Hepatocyte (in vitro differentiated cells): Measurements from ENCODE around the gene PHF23. TPM values are rescaled to one million over a fixed set of nuclear protein-coding genes. Genes with fewer than 3 reads are reported as not detected.

Experiments
- DNase-seq: peaks from one replicate; pipeline ENCODE4 v3.0.0-alpha.2; 2016; ENCODE audit warnings: low spot score
- H2AFZ ChIP-seq: fragments of 200-600 bp; sonication (generic); 2 replicates; pipeline ENCODE4 v1.6.0; 2016; ENCODE audit warnings: antibody characterized with exemption, mild to moderate bottlenecking
- H3K27ac ChIP-seq: fragments of 200-600 bp; sonication (generic); 2 replicates; pipeline ENCODE4 v1.5.1; 2016; ENCODE audit warnings: mild to moderate bottlenecking
- H3K27me3 ChIP-seq: fragments of 200-600 bp; sonication (generic); 2 replicates; pipeline ENCODE4 v1.6.1; 2016
- H3K36me3 ChIP-seq: fragments of 200-600 bp; sonication (generic); replicated peaks from 2 replicates; pipeline ENCODE4 v1.5.1; 2016; ENCODE audit warnings: low read depth; ENCODE audit not compliant: insufficient read depth
- H3K4me1 ChIP-seq: fragments of 200-600 bp; sonication (generic); 2 replicates; pipeline ENCODE4 v1.5.1; 2016; ENCODE audit warnings: mild to moderate bottlenecking, moderate library complexity; ENCODE audit not compliant: insufficient read depth
- H3K4me2 ChIP-seq: fragments of 200-600 bp; sonication (generic); 2 replicates; pipeline ENCODE4 v1.6.0; 2016
- H3K4me3 ChIP-seq: fragments of 200-600 bp; sonication (generic); 2 replicates; pipeline ENCODE4 v1.5.1; 2016; ENCODE audit warnings: mild to moderate bottlenecking
- H3K79me2 ChIP-seq: fragments of 200-600 bp; sonication (generic); 2 replicates; pipeline ENCODE4 v1.6.0; 2017; ENCODE audit warnings: mild to moderate bottlenecking
- H3K9me2 ChIP-seq: fragments of 200-600 bp; sonication (generic); replicated peaks from 2 replicates; pipeline ENCODE4 v1.6.0; 2017; ENCODE audit warnings: mild to moderate bottlenecking; ENCODE audit not compliant: insufficient read depth
- H3K9me3 ChIP-seq: fragments of 200-600 bp; sonication (generic); 2 replicates; pipeline ENCODE4 v1.5.1; 2016; ENCODE audit warnings: low read depth, mild to moderate bottlenecking
- H4K20me1 ChIP-seq: fragments of 200-600 bp; sonication (generic); 2 replicates; pipeline ENCODE4 v1.6.0; 2016; ENCODE audit warnings: mild to moderate bottlenecking; ENCODE audit not compliant: insufficient read depth, poor library complexity, severe bottlenecking
- EZH2 ChIP-seq: fragments of 200-600 bp; sonication (generic); IDR thresholded peaks from 2 replicates; pipeline ENCODE4 v1.6.1; 2016; ENCODE audit warnings: antibody characterized with exemption, mild to moderate bottlenecking, borderline replicate concordance
- EZH2phosphoT487 ChIP-seq: fragments of 200-600 bp; sonication (generic); IDR thresholded peaks from one replicate; pipeline ENCODE4 v1.6.1; 2018; ENCODE audit warnings: antibody characterized with exemption, mild to moderate bottlenecking, low read depth, moderate library complexity; ENCODE audit not compliant: unreplicated experiment, severe bottlenecking
- WGBS: methylation state at CpG from one replicate; pipeline ENCODE4 v1.1.6; 2016; ENCODE audit warnings: low lambda C conversion rate; ENCODE audit errors: missing lambda C conversion rate; 5-methylcytosine and 5-hydroxymethylcytosine counted together
- polyA plus RNA-seq: library from polyadenylated mRNA; unstranded; fragments of >200 nt; fragmentation: Nextera tagmentation; extraction: Ambion mirVana; gene quantifications from 2 replicates; pipeline ENCODE4 v1.2.1, GENCODE V29; 2016
- total RNA-seq: library from RNA; depleted of rRNA; stranded (reverse); fragments of >200 nt; gene quantifications from 2 replicates; pipeline ENCODE4 v1.2.3, GENCODE V29; 2014
- TF ChIP-seq, protein P1 (sequence below): fragments of 200-600 bp; sonication (generic); IDR thresholded peaks from 2 replicates; pipeline ENCODE4 v1.5.1; 2016; ENCODE audit warnings: antibody characterized with exemption, mild to moderate bottlenecking; ENCODE audit not compliant: poor library complexity

Gene PHF23
- total and polyA plus RNA-seq, 2 experiments from 2014 or later: 53.9 to 78.6 TPM

DNA sequence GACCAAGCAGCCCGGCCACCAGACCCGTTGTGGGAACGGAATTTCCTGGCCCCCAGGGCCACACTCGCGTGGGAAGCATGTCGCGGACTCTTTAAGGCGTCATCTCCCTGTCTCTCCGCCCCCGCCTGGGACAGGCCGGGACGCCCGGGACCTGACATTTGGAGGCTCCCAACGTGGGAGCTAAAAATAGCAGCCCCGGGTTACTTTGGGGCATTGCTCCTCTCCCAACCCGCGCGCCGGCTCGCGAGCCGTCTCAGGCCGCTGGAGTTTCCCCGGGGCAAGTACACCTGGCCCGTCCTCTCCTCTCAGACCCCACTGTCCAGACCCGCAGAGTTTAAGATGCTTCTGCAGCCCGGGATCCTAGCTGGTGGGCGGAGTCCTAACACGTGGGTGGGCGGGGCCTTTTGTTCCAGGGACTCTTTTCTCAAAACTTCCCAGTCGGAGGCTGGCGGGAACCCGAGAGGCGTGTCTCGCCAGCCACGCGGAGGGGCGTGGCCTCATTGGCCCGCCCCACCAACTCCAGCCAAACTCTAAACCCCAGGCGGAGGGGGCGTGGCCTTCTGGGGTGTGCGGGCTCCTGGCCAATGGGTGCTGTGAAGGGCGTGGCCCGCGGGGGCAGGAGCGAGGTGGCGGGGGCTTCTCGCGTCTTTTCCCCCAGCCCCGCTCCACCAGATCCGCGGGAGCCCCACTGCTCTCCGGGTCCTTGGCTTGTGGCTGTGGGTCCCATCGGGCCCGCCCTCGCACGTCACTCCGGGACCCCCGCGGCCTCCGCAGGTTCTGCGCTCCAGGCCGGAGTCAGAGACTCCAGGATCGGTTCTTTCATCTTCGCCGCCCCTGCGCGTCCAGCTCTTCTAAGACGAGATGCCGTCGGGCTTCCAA is 42.1 kb upstream of the PHF23 start, which contains the start of gene SLC2A4:
TSS of gene SLC2A4 (plus strand) at position 645 of the 879 bp plus-strand sequence. CDS start at position 862, 217 bp downstream.
- Histone ChIP-seq H3K4me1 (peaks cover 13% of the 10 kb centered on the region), H3K79me2 (no peaks in the 10 kb centered on the region), H3K36me3 (no peaks in the 10 kb centered on the region), H3K9me2 (no peaks in the 10 kb centered on the region), H3K4me3 (peak within 1 kb of the TSS; percentile 30), H3K4me2 (peak within 1 kb of the TSS; percentile 86), H4K20me1 (no peaks in the 10 kb centered on the region), H3K27ac (peak within 1 kb of the TSS; percentile 24), H2AFZ (no peak within 1 kb of the TSS), H3K27me3 (peaks cover 4% of the 10 kb centered on the region), H3K9me3 (no peaks in the 10 kb centered on the region)
- DNase-seq: peak; percentile 98
- TF ChIP-seq, protein P1, sequence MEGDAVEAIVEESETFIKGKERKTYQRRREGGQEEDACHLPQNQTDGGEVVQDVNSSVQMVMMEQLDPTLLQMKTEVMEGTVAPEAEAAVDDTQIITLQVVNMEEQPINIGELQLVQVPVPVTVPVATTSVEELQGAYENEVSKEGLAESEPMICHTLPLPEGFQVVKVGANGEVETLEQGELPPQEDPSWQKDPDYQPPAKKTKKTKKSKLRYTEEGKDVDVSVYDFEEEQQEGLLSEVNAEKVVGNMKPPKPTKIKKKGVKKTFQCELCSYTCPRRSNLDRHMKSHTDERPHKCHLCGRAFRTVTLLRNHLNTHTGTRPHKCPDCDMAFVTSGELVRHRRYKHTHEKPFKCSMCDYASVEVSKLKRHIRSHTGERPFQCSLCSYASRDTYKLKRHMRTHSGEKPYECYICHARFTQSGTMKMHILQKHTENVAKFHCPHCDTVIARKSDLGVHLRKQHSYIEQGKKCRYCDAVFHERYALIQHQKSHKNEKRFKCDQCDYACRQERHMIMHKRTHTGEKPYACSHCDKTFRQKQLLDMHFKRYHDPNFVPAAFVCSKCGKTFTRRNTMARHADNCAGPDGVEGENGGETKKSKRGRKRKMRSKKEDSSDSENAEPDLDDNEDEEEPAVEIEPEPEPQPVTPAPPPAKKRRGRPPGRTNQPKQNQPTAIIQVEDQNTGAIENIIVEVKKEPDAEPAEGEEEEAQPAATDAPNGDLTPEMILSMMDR: no peak
- TF ChIP-seq EZH2phosphoT487: no peak
- TF ChIP-seq EZH2: no peak
- WGBS: under 1% methylated on average over 61 of the region's 71 CpGs

DNA sequence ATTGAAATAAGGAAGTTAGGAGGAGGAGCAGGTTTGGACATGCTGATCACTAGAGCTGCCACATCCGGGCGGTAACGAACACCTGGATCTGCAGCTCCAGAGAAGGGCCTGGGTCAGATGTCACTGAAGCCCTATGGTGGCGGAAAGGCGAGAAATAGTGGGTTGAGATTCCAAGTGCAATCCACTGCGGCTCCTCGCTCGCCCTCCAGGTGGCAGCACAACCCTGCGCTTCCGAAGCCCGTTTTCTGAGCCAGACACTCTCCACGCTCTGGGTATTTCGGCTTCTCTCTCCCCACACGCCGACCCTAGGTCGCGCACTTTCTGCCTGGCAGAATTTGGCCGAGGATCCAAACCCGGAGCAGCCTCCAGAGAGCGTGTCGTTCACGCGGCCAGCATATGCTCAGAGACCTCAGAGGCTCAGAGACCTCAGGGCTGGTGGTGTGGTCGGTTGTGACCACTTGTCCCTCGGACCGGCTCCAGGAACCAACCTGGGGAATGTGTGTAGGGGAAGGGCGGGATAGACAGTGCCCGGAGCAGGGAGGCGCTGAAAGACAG is 41.3 kb upstream of the PHF23 start:
- peaks cover 13% of the 10 kb centered on the region for H3K4me1 ChIP-seq
- peaks cover 4% of the 10 kb centered on the region for H3K27me3 ChIP-seq
- H3K79me2 ChIP-seq: no peaks in the 10 kb centered on the region
- no peaks in the 10 kb centered on the region for H4K20me1 ChIP-seq
- no peaks in the 10 kb centered on the region for H3K9me3 ChIP-seq
- H3K4me3 ChIP-seq: no peak overlapping the region
- H3K27ac ChIP-seq: peak overlapping the region; percentile 24
- WGBS: 2% methylated on average over 29 of the region's 29 CpGs
- peak; percentile 91 for DNase-seq
- no peaks in the 10 kb centered on the region for H3K9me2 ChIP-seq
- H2AFZ ChIP-seq: no peak overlapping the region
- peak overlapping the region; percentile 86 for H3K4me2 ChIP-seq
- no peaks in the 10 kb centered on the region for H3K36me3 ChIP-seq
- no peak for TF ChIP-seq EZH2
- TF ChIP-seq, protein P1: peak; percentile 87

DNA sequence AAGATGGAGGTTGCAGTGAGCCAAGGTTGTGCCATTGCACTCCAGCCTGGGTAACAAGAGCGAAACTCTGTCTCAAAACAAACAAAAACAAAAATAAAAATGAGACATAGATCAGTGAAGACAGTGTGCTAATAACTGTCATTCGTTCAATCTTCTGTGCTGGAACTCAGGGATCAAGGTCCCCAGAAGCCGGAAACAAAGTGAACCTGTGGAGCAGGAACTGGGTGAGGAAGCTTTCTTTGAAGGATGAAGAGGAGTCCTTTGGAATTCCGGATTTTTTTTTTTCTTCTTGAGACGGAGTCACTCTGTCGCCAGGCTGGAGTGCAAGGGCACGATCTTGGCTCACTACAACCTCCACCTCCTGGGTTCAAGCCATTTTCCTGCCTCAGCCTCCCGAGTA is 40.2 kb upstream of the PHF23 start:
- H2AFZ ChIP-seq: no peak overlapping the region
- H3K79me2 ChIP-seq: no peaks in the 10 kb centered on the region
- no peaks in the 10 kb centered on the region for H3K36me3 ChIP-seq
- peaks cover 13% of the 10 kb centered on the region for H3K4me1 ChIP-seq
- 93% methylated on average over 8 of the region's 8 CpGs for WGBS
- no peak overlapping the region for H3K4me3 ChIP-seq
- peaks cover 4% of the 10 kb centered on the region for H3K27me3 ChIP-seq
- H3K27ac ChIP-seq: no peak overlapping the region
- DNase-seq: no peak
- no peak overlapping the region for H3K4me2 ChIP-seq
- H3K9me3 ChIP-seq: no peaks in the 10 kb centered on the region
- TF ChIP-seq, protein P1: no peak
- TF ChIP-seq EZH2phosphoT487: no peak
- TF ChIP-seq EZH2: no peak
- no peaks in the 10 kb centered on the region for H4K20me1 ChIP-seq
- H3K9me2 ChIP-seq: no peaks in the 10 kb centered on the region
